GM12878 (cell line): Measurements from ENCODE around the gene IL19. TPM values are rescaled to one million over a fixed set of nuclear protein-coding genes. Genes with fewer than 3 reads are reported as not detected.
A peak's percentile ranks its signal among the peaks of the same experiment; 100 is the strongest.

Source experiments
- ATAC-seq: fragments of 200-7000 bp; cut with Tn5 transposase; 3 replicates; pipeline ENCODE4 v1.9.1; 2020; ENCODE audit warnings: mild to moderate bottlenecking, moderate library complexity
- BruUV-seq: library from RNA; stranded (reverse); fragments of 400-500 nt; replicated peaks from 2 replicates; lab custom pipeline; 2021; lab: Mats Ljungman, UMichigan
- CTCF ChIA-PET: fragments of 300-600 bp; sonication (Branson Sonifier 250); formaldehyde crosslinking; extraction: SDS; loops from one replicate; lab custom pipeline; 2021; ENCODE audit warnings: inconsistent platforms; lab: Yijun Ruan, JAX
- POLR2A ChIA-PET: fragments of 350-600 bp; formaldehyde crosslinking; extraction: SDS; loops from one replicate; lab custom pipeline; 2021; ENCODE audit warnings: inconsistent platforms; lab: Charles Lee
- RAD21 ChIA-PET: fragments of 300-600 bp; sonication (Branson Sonifier 250); formaldehyde crosslinking; loops from one replicate; lab custom pipeline; 2023; ENCODE audit warnings: antibody characterized with exemption; ENCODE audit not compliant: unreplicated experiment; lab: Charles Lee
- SMC1A ChIA-PET: fragments of 300-600 bp; sonication (Branson Sonifier 250); formaldehyde crosslinking; loops from one replicate; lab custom pipeline; 2023; ENCODE audit not compliant: unreplicated experiment, uncharacterized antibody; lab: Charles Lee
- DNase-seq: peaks from one replicate; pipeline ENCODE4 v3.0.0-alpha.2; 2011; ENCODE audit warnings: low read depth, low spot score
- FAIRE-seq: peaks from 3 replicates; lab custom pipeline; 2011; peaks lifted over from hg19 to GRCh38; lab: Jason Lieb, UNC
- H2AFZ ChIP-seq: 2 replicates; pipeline ENCODE4 v1.6.0; 2011; ENCODE audit warnings: low read depth, low read length, control low read depth; ENCODE audit not compliant: control insufficient read depth
- H3K27ac ChIP-seq: 2 replicates; pipeline ENCODE4 v1.5.1; 2011; ENCODE audit warnings: control low read depth; ENCODE audit not compliant: control insufficient read depth, insufficient read depth
- H3K27me3 ChIP-seq, 2 experiments: replicated peaks in 1 of 2; 2 replicates each; pipeline versions ENCODE4 v1.6.0 to v1.6.1; 2011; ENCODE audit warnings: low read length in 1 of 2; ENCODE audit not compliant: control insufficient read depth in 2 of 2, insufficient read depth in 2 of 2
- H3K36me3 ChIP-seq, 2 experiments: 2 replicates each; pipeline ENCODE4 v1.5.1; 2011; ENCODE audit warnings: low read length in 1 of 2; ENCODE audit not compliant: control insufficient read depth in 2 of 2, insufficient read depth in 2 of 2
- H3K4me1 ChIP-seq: 2 replicates; pipeline ENCODE4 v1.6.1; 2011; ENCODE audit warnings: mild to moderate bottlenecking, low read length, moderate library complexity, mixed read lengths; ENCODE audit not compliant: control insufficient read depth, insufficient read depth
- H3K4me2 ChIP-seq: 2 replicates; pipeline ENCODE4 v1.6.0; 2011; ENCODE audit warnings: control low read depth; ENCODE audit not compliant: control insufficient read depth, insufficient read depth
- H3K4me3 ChIP-seq: fragments of 200-600 bp; sonication (generic); 2 replicates; pipeline ENCODE4 v1.5.1; 2016
- H3K79me2 ChIP-seq: 2 replicates; pipeline ENCODE4 v1.6.0; 2011; ENCODE audit warnings: low read length; ENCODE audit not compliant: control insufficient read depth, insufficient read depth
- H3K9ac ChIP-seq: 2 replicates; pipeline ENCODE4 v1.8.0; 2011; ENCODE audit warnings: low read length, control low read depth, mixed read lengths; ENCODE audit not compliant: control insufficient read depth, insufficient read depth
- H3K9me3 ChIP-seq: replicated peaks from 3 replicates; pipeline ENCODE4 v1.5.1; 2011; ENCODE audit warnings: mild to moderate bottlenecking, low read length; ENCODE audit not compliant: control insufficient read depth, insufficient read depth
- H4K20me1 ChIP-seq: 2 replicates; pipeline ENCODE4 v1.6.0; 2011; ENCODE audit not compliant: control insufficient read depth, insufficient read depth
- BCLAF1 ChIP-seq: fragments of 450-650 bp; IDR thresholded peaks from 2 replicates; pipeline ENCODE4 v1.6.1; 2017; ENCODE audit warnings: antibody characterized with exemption, mild to moderate bottlenecking, moderate library complexity
- EGR1 ChIP-seq, 2 experiments: IDR thresholded peaks; 1 replicate in 1 of 2; 2 replicates in 1 of 2; pipeline ENCODE4 v1.6.1; 2011 to 2012; ENCODE audit warnings: low read depth in 2 of 2, low read length in 2 of 2, borderline replicate concordance in 1 of 2, mild to moderate bottlenecking in 1 of 2, moderate library complexity in 1 of 2
- MEF2A ChIP-seq: IDR thresholded peaks from 2 replicates; pipeline ENCODE4 v1.6.1; 2011; ENCODE audit warnings: low read depth, mild to moderate bottlenecking, low read length, moderate library complexity; ENCODE audit not compliant: insufficient read depth
- NR2F1 ChIP-seq: fragments of 450-650 bp; conservative IDR thresholded peaks from 2 replicates; pipeline ENCODE4 v1.6.1; 2017; ENCODE audit warnings: mild to moderate bottlenecking
- NRF1 ChIP-seq: conservative IDR thresholded peaks from 2 replicates; pipeline ENCODE4 v1.6.1; 2011; ENCODE audit warnings: mild to moderate bottlenecking, low read depth, low read length, improper control_type of control experiment
- RUNX3 ChIP-seq: IDR thresholded peaks from 2 replicates; pipeline ENCODE4 v1.6.1; 2012; ENCODE audit warnings: low read length, inconsistent platforms
- SIN3A ChIP-seq: IDR thresholded peaks from 2 replicates; pipeline ENCODE4 v1.6.1; 2012; ENCODE audit warnings: low read depth, low read length, improper control_type of control experiment
- ZNF207 ChIP-seq: fragments of 450-650 bp; IDR thresholded peaks from 2 replicates; pipeline ENCODE4 v1.6.1; 2014; ENCODE audit warnings: antibody characterized with exemption, mild to moderate bottlenecking, borderline replicate concordance
- ZNF384 ChIP-seq: IDR thresholded peaks from 2 replicates; pipeline ENCODE4 v1.6.1; 2012; ENCODE audit warnings: low read depth, mild to moderate bottlenecking, low read length, improper control_type of control experiment, borderline replicate concordance
- WGBS: methylation state at CpG from one replicate; pipeline ENCODE4 v1.1.6; 2016; ENCODE audit warnings: low lambda C conversion rate; ENCODE audit not compliant: insufficient replicate concordance, insufficient coverage; ENCODE audit errors: missing lambda C conversion rate; 5-methylcytosine and 5-hydroxymethylcytosine counted together
- in situ Hi-C: fragments of 300-500 bp; cut with MboI; formaldehyde crosslinking; loops from 9 replicates; pipeline ENCODE4 v1.14.3; 2018; ENCODE audit warnings: mixed read lengths
- intact Hi-C: fragments of 100-400 bp; cut with micrococcal nuclease; formaldehyde crosslinking; loops from one replicate; pipeline ENCODE4 v1.14.2; 2022; ENCODE audit not compliant: unreplicated experiment
- polyA plus RNA-seq, 11 experiments: library from polyadenylated mRNA; depleted of rRNA in 4 of 11; unstranded in 6 of 11; stranded (reverse) in 5 of 11; fragments of >200 nt; fragmentation: Nextera tagmentation in 4 of 11; fragmentation: Illumina TruSeq in 1 of 11; extraction: Ambion mirVana in 4 of 11; extraction: Trizol in 1 of 11; gene quantifications; 1 replicate in 1 of 11; 2 replicates in 10 of 11; pipeline versions ENCODE4 v1.2.1 to v1.2.3, GENCODE V29; 2011 to 2016; ENCODE audit warnings: inconsistent platforms in 2 of 11, missing spikeins in 2 of 11, low read depth in 1 of 11
- total RNA-seq, 4 experiments: library from RNA; depleted of rRNA in 3 of 4; stranded (reverse); fragments of >200 nt in 3 of 4; fragmentation: Illumina TruSeq in 1 of 4; extraction: Trizol in 1 of 4; gene quantifications; 2 replicates each; pipeline versions ENCODE4 v1.2.1 to v1.2.3, GENCODE V29; 2013 to 2021
- TF ChIP-seq, protein P1 (sequence below): IDR thresholded peaks from 2 replicates; pipeline ENCODE4 v1.6.1; 2011; ENCODE audit warnings: low read depth, low read length, improper control_type of control experiment, borderline replicate concordance
- TF ChIP-seq, protein P2 (sequence below): fragments of 450-650 bp; IDR thresholded peaks from 2 replicates; pipeline ENCODE4 v1.6.1; 2017; ENCODE audit warnings: low read depth, mild to moderate bottlenecking, moderate library complexity

Gene IL19
- total and polyA plus RNA-seq, 10 of the 15 experiments (the other 5 are each of a cell fraction or from before 2014, with no cell fraction given): 0.10 to 0.73 (median 0.28) TPM; not detected in 6

DNA sequence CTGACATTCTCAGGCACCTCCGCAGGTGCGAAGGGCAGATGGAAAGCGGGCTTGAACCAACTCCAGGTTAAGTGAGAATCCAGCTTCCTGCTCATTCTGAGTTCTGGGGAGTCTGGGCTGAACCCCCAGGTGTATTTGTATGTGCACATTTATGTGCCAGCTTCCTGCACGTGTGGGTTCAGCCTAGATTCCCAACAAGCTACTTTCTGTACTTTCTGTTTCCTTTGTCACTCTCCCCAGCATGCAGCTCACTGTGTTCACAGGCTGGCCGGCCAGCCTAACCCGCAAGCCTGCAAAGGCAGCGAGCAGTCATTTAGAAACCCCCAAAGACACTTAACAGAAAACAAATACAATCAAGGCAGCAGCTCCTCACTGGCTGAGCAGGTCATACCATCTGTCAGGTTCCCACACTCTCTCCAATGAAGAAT lies 1.3 kb upstream of the IL19 start (continued):
- TF ChIP-seq NRF1 (no peak), NR2F1 (peak; percentile 74), RUNX3 (peak; percentile 94)

DNA sequence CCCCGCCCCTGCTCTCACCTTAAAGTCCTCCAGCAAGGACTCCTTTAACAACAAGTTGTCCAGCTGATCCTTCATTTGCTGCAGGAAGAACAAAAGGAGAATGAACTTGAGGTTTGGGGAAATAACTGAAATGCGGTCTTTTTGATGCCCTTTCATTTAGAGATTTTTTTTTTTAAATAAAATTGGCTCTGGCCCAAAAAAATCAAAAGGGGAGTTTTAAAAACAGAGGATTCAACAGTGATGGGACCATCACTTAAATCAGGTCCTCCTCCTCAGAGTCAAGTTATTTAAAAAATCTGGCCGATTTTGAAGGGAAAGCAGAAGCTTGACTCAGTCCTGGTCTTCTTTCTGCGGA lies 742 bp downstream of the IL19 start:
- ChIA-PET CTCF (interaction anchor here (0.6 to 15.0 kb wide), 15 partner anchors 15 to 279 kb away, joined by 3 to 299 read pairs (median 9); no protein-coding TSS in a partner anchor), POLR2A (interaction anchor here (0.7 to 14.8 kb wide), 16 partner anchors 15 to 196 kb away, joined by 3 to 283 read pairs (median 6); partner anchors contain the start of gene FCMR), RAD21 (interaction anchor here (0.8 to 13.8 kb wide), 10 partner anchors 15 to 151 kb away, joined by 3 to 363 read pairs (median 40); partner anchors contain the start of gene FCMR), SMC1A (interaction anchor here (0.6 to 16.0 kb wide), 19 partner anchors 11 to 161 kb away, joined by 3 to 410 read pairs (median 5); partner anchors contain the start of gene FCMR)
- intact Hi-C loops (no loop called here), in situ Hi-C loops (loop anchor here (5.0 kb wide), 1 partner anchor 34 kb away; no protein-coding TSS in a partner anchor)
- Histone ChIP-seq H3K4me1 (peaks cover 81% of the 10 kb centered on the region), H3K9ac (peak overlapping the region; percentile 73), H2AFZ (0 out of 2 replicates have a peak overlapping the region, but pooled peaks have one; percentile 13), H3K4me3 (peak overlapping the region; percentile 74), H3K4me2 (peak overlapping the region; percentile 95), H3K27me3 (no peaks in the 10 kb centered on the region), H3K27ac (peak overlapping the region; percentile 86), H3K79me2 (peaks cover 47% of the 10 kb centered on the region), H3K9me3 (no peaks in the 10 kb centered on the region), H3K36me3 (no peaks in the 10 kb centered on the region), H4K20me1 (no peaks in the 10 kb centered on the region)
- TF ChIP-seq, protein P1, sequence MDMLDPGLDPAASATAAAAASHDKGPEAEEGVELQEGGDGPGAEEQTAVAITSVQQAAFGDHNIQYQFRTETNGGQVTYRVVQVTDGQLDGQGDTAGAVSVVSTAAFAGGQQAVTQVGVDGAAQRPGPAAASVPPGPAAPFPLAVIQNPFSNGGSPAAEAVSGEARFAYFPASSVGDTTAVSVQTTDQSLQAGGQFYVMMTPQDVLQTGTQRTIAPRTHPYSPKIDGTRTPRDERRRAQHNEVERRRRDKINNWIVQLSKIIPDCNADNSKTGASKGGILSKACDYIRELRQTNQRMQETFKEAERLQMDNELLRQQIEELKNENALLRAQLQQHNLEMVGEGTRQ: no peak
- TF ChIP-seq MEF2A (no peak), EGR1 (IDR thresholded peaks at IDR 0.05; ENCODE audit: borderline replicate concordance in 1 of 2, low read depth in 2 of 2, low read length in 2 of 2) (no peak), ZNF384 (no peak), BCLAF1 (no peak), SIN3A (no peak), ZNF207 (peak; percentile 5; the same call in 1 of the 2 replicates), RUNX3 (peak; percentile 47)
- TF ChIP-seq, protein P2, sequence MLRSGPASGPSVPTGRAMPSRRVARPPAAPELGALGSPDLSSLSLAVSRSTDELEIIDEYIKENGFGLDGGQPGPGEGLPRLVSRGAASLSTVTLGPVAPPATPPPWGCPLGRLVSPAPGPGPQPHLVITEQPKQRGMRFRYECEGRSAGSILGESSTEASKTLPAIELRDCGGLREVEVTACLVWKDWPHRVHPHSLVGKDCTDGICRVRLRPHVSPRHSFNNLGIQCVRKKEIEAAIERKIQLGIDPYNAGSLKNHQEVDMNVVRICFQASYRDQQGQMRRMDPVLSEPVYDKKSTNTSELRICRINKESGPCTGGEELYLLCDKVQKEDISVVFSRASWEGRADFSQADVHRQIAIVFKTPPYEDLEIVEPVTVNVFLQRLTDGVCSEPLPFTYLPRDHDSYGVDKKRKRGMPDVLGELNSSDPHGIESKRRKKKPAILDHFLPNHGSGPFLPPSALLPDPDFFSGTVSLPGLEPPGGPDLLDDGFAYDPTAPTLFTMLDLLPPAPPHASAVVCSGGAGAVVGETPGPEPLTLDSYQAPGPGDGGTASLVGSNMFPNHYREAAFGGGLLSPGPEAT: peak; percentile 34; the same call in 1 of the 2 replicates
- WGBS: 9% methylated on average over 4 of the region's 4 CpGs
- FAIRE-seq (no peak), DNase-seq (no peak), ATAC-seq (no peak)
- BruUV-seq: no TSS peak
